Activated naive CD8-positive, alpha-beta T cell treated with anti-CD3 and anti-CD28 coated beads, Interleukin-2, amount 50 U/mL, for 24 hours (primary cell): Measurements from ENCODE around the gene PNLIPRP2.

ENCODE experiments used
- ATAC-seq: fragments of 150-1000 bp; cut with Tn5 transposase; one replicate; pipeline ENCODE4 v1.10.0; 2021
- DNase-seq: peaks from one replicate; pipeline ENCODE4 v3.0.0; 2021
- H3K27ac Mint-ChIP-seq: one replicate; pipeline ENCODE4 v1.8.0; 2021; ENCODE audit warnings: mild to moderate bottlenecking, mixed read lengths
- H3K27me3 Mint-ChIP-seq: one replicate; pipeline ENCODE4 v1.8.0; 2021; ENCODE audit warnings: mixed read lengths
- H3K36me3 Mint-ChIP-seq: one replicate; pipeline ENCODE4 v1.8.0; 2021; ENCODE audit warnings: low read depth, mixed read lengths
- H3K4me1 Mint-ChIP-seq: one replicate; pipeline ENCODE4 v1.8.0; 2021; ENCODE audit warnings: mixed read lengths
- H3K4me3 Mint-ChIP-seq: one replicate; pipeline ENCODE4 v1.8.0; 2021; ENCODE audit warnings: mild to moderate bottlenecking, moderate library complexity, mixed read lengths
- H3K9me3 Mint-ChIP-seq: one replicate; pipeline ENCODE4 v1.8.0; 2021; ENCODE audit warnings: mixed read lengths

The PNLIPRP2 gene

GRCh38 chr10:116691635-116692034, 70.9 kb downstream of the PNLIPRP2 start:
- H3K36me3 Mint-ChIP-seq, result no peaks in the 10 kb centered on the region
- no peak overlapping the region for H3K27ac Mint-ChIP-seq
- no peak overlapping the region for H3K4me3 Mint-ChIP-seq
- DNase-seq (no peak), ATAC-seq (no peak)
- H3K4me1 Mint-ChIP-seq, result no peaks in the 10 kb centered on the region
- no peaks in the 10 kb centered on the region for H3K9me3 Mint-ChIP-seq
- H3K27me3 Mint-ChIP-seq, result peaks cover 23% of the 10 kb centered on the region

GRCh38 chr10:116692225-116692624, 71.5 kb downstream of the PNLIPRP2 start:
- H3K27me3 Mint-ChIP-seq, result peaks cover 26% of the 10 kb centered on the region
- H3K9me3 Mint-ChIP-seq, result no peaks in the 10 kb centered on the region
- no peak for ATAC-seq

GRCh38 chr10:116694243-116694926, 73.6 kb downstream of the PNLIPRP2 start:
- ATAC-seq (no peak), DNase-seq (no peak)
- H3K36me3 Mint-ChIP-seq, result no peaks in the 10 kb centered on the region
- peaks cover 22% of the 10 kb centered on the region for H3K27me3 Mint-ChIP-seq
- no peaks in the 10 kb centered on the region for H3K9me3 Mint-ChIP-seq
- no peak overlapping the region for H3K27ac Mint-ChIP-seq
- H3K4me3 Mint-ChIP-seq, result no peak overlapping the region
- no peaks in the 10 kb centered on the region for H3K4me1 Mint-ChIP-seq

More at GRCh38 chr10:116692225-116692624, 71.5 kb downstream of the PNLIPRP2 start:
- H3K27ac Mint-ChIP-seq, result no peak overlapping the region
- H3K4me1 Mint-ChIP-seq, result no peaks in the 10 kb centered on the region
- H3K4me3 Mint-ChIP-seq, result no peak overlapping the region
- no peak for DNase-seq
- H3K36me3 Mint-ChIP-seq, result no peaks in the 10 kb centered on the region
